ENCODE data around the gene PRDM16. TPM values are rescaled to one million over a fixed set of nuclear protein-coding genes. Genes with fewer than 3 reads are reported as not detected.

PRDM16 gene
- total and polyA plus RNA-seq, 2 of the 13 experiments (the other 11 are each of a cell fraction or from before 2014, with no cell fraction given), result 0.15 to 0.81 TPM

GRCh38 chr1:3321559-3322449 is 252.8 kb downstream of the PRDM16 start (continued):
- TF ChIP-seq ARID4A (CRISPR knock-in tag; IDR thresholded peaks at IDR 0.05; ENCODE audit: borderline replicate concordance) (no peak), ZFYVE20 (CRISPR knock-in tag; IDR thresholded peaks at IDR 0.05; ENCODE audit: borderline replicate concordance, low read depth) (no peak), NR2C2 (CRISPR knock-in tag; IDR thresholded peaks at IDR 0.05; ENCODE audit: borderline replicate concordance) (no peak), ZNF138 (CRISPR knock-in tag; IDR thresholded peaks at IDR 0.05; ENCODE audit: low read depth) (0 out of 2 replicates have a peak, but pooled peaks have one; percentile 42), ZFP82 (CRISPR knock-in tag; IDR thresholded peaks at IDR 0.05; ENCODE audit: borderline replicate concordance) (no peak), ZBTB49 (CRISPR knock-in tag; IDR thresholded peaks at IDR 0.05; ENCODE audit: borderline replicate concordance) (no peak), CENPT (CRISPR knock-in tag; IDR thresholded peaks at IDR 0.05; ENCODE audit: low read depth) (no peak; the same call in 1 of the 2 replicates), KAT2B (IDR thresholded peaks at IDR 0.05; ENCODE audit: borderline replicate concordance, low read depth, low read length) (no peak), ZFP36 (IDR thresholded peaks at IDR 0.05; ENCODE audit: borderline replicate concordance, low read depth, low read length, partially characterized antibody) (no peak), ZNF10 (CRISPR knock-in tag; IDR thresholded peaks at IDR 0.05; ENCODE audit: borderline replicate concordance, low read depth) (no peak), ZNF281 (CRISPR knock-in tag; IDR thresholded peaks at IDR 0.05; ENCODE audit: borderline replicate concordance) (no peak), EEA1 (CRISPR knock-in tag; IDR thresholded peaks at IDR 0.05; ENCODE audit: borderline replicate concordance) (no peak), PBX3 (CRISPR knock-in tag; IDR thresholded peaks at IDR 0.05; ENCODE audit: borderline replicate concordance) (no peak), U2AF2 (IDR thresholded peaks at IDR 0.05; ENCODE audit: low read depth, low read length) (no peak), GLI4 (CRISPR knock-in tag; IDR thresholded peaks at IDR 0.05; ENCODE audit: borderline replicate concordance) (no peak), HOXA9 (CRISPR knock-in tag; IDR thresholded peaks at IDR 0.05; ENCODE audit: borderline replicate concordance) (peak; percentile 81; the same call in 1 of the 2 replicates)
